SKM-1 (cell line): ENCODE data around the gene CYBC1.
A peak's percentile ranks its signal among the peaks of the same experiment; 100 is the strongest.

ENCODE experiments used
- DNase-seq: peaks from one replicate; lab custom pipeline; 2025; ENCODE audit not compliant: unreplicated experiment; lab: John Stamatoyannopoulos, UW

CYBC1 gene

GRCh38 chr17:82450357-82451106 lies at the start of gene CYBC1:
CYBC1 (minus strand) TSS chr17:82450752; CDS start chr17:82449254, 1,498 bp downstream.
- DNase-seq: peak; percentile 87

- no peak for DNase-seq
These were observed 47.2 kb upstream of the CYBC1 start for GRCh38 chr17:82497483-82498405.

- peak; percentile 74 for DNase-seq
These were observed 46.2 kb upstream of the CYBC1 start for GRCh38 chr17:82496529-82497434.

- DNase-seq: no peak
These were observed 45.4 kb upstream of the CYBC1 start for GRCh38 chr17:82495844-82496528.

GRCh38 chr17:82494236-82495055 lies 43.9 kb upstream of the CYBC1 start:
- peak; percentile 92 for DNase-seq

GRCh38 chr17:82493226-82493781 lies 42.8 kb upstream of the CYBC1 start:
- no peak for DNase-seq

- no peak for DNase-seq
These were observed 42.2 kb upstream of the CYBC1 start for GRCh38 chr17:82492643-82493225.

- no peak for DNase-seq
These were observed 41.0 kb upstream of the CYBC1 start for GRCh38 chr17:82491533-82491932.

GRCh38 chr17:82491196-82491530 lies 40.6 kb upstream of the CYBC1 start:
- DNase-seq: no peak

GRCh38 chr17:82490512-82491195 lies 40.1 kb upstream of the CYBC1 start:
- no peak for DNase-seq

GRCh38 chr17:82489851-82490511 lies 39.4 kb upstream of the CYBC1 start:
- DNase-seq: no peak

GRCh38 chr17:82489117-82489516 lies 38.6 kb upstream of the CYBC1 start:
- no peak for DNase-seq

- DNase-seq: no peak
These were observed 37.4 kb upstream of the CYBC1 start for GRCh38 chr17:82487910-82488309.

GRCh38 chr17:82486231-82487094 lies 35.9 kb upstream of the CYBC1 start:
- DNase-seq: no peak

- DNase-seq: no peak
These were observed 33.3 kb upstream of the CYBC1 start for GRCh38 chr17:82483836-82484235.

GRCh38 chr17:82483204-82483660 lies 32.7 kb upstream of the CYBC1 start:
- no peak for DNase-seq

- DNase-seq: no peak
These were observed 29.8 kb upstream of the CYBC1 start for GRCh38 chr17:82480318-82480717.
